Peyer's patch (tissue), 4 donors: ENCODE results near the gene TBX3. TPM values are rescaled to one million over a fixed set of nuclear protein-coding genes. Genes with fewer than 3 reads are reported as not detected.
"Not testable (repeated sequence)": the region's sequence is repeated elsewhere in the genome, so short reads cannot be mapped to it uniquely, and the experiment has no call there.

Experiments
- DNase-seq, 3 donors: peaks; one replicate each; pipeline ENCODE4 v3.0.0-alpha.2; 2017 to 2019
- H3K27ac ChIP-seq, 4 donors: fragments of 200-600 bp; sonication (generic); one replicate each; pipeline ENCODE4 v1.5.1; 2016 to 2019
- H3K27me3 ChIP-seq, 2 donors: fragments of 200-600 bp; sonication (generic); one replicate each; pipeline ENCODE4 v1.5.1; 2019
- H3K36me3 ChIP-seq, 3 donors: fragments of 200-600 bp; sonication (generic); one replicate each; pipeline ENCODE4 v1.5.1; 2016 to 2019
- H3K4me1 ChIP-seq, 4 donors: fragments of 200-600 bp; sonication (generic); one replicate each; pipeline ENCODE4 v1.5.1; 2016 to 2019
- H3K4me3 ChIP-seq, 4 donors: fragments of 200-600 bp; sonication (generic); 1 replicate in 3 of 4; 2 replicates in 1 of 4; pipeline ENCODE4 v1.5.1; 2016 to 2019; ENCODE audit warnings: mild to moderate bottlenecking in 1 of 4
- H3K9me3 ChIP-seq, 4 donors: fragments of 200-600 bp; sonication (generic); one replicate each; pipeline ENCODE4 v1.5.1; 2016 to 2019; ENCODE audit warnings: mild to moderate bottlenecking in 1 of 4
- CTCF ChIP-seq, 6 experiments: fragments of 450-650 bp in 4 of 6; fragments of 200-600 bp in 2 of 6; sonication (generic) in 1 of 6; IDR thresholded peaks; one replicate each; pipeline ENCODE4 v1.5.1; 2017 to 2019; ENCODE audit warnings: antibody characterized with exemption in 6 of 6, mild to moderate bottlenecking in 3 of 6, moderate library complexity in 1 of 6
- POLR2A ChIP-seq, 2 donors: fragments of 450-650 bp; IDR thresholded peaks; one replicate each; pipeline ENCODE4 v1.5.1; 2017; ENCODE audit warnings: antibody characterized with exemption in 2 of 2, mild to moderate bottlenecking in 2 of 2, moderate library complexity in 2 of 2
- total RNA-seq, 4 donors: library from RNA; depleted of rRNA; stranded (reverse); fragments of >200 nt; gene quantifications; one replicate each; pipeline ENCODE4 v1.1.0, GENCODE V29; 2016

The TBX3 gene
- 10 to 100 TPM; 50.3 to 90.0 (median 80.2) TPM for total RNA-seq

GRCh38 chr12:114684098-114684869, at the start of gene TBX3:
Gene TBX3, minus strand, starts transcription at chr12:114684175. Its CDS starts 975 bp downstream, at chr12:114683200.
- Histone ChIP-seq H3K27me3 (no peaks in the 10 kb centered on the region), H3K4me3 (peak within 1 kb of the TSS; percentile 26 to 81 (median 58)), H3K9me3 (peaks cover 0 to 4% (median 0%) of the 10 kb centered on the region in 4 donors), H3K27ac (peak within 1 kb of the TSS; percentile 66 to 91 (median 87)), H3K36me3 (peaks cover 0 to 3% (median 0%) of the 10 kb centered on the region in 3 donors), H3K4me1 (peaks cover 0 to 16% (median 1%) of the 10 kb centered on the region in 4 donors)
- peak; percentile 56 to 97 (median 96) for DNase-seq
- TF ChIP-seq CTCF (IDR thresholded peaks at IDR 0.05) (peak in 4 of 6 experiments; percentile 28 to 84 (median 76)), POLR2A (IDR thresholded peaks at IDR 0.05) (peak; percentile 94 to 98)

GRCh38 chr12:114732426-114733030, 48.6 kb upstream of the TBX3 start:
- H3K27me3 ChIP-seq: no peaks in the 10 kb centered on the region
- DNase-seq: no peak
- no peak overlapping the region for H3K4me3 ChIP-seq
- H3K36me3 ChIP-seq: no peaks in the 10 kb centered on the region
- TF ChIP-seq CTCF (IDR thresholded peaks at IDR 0.05) (no peak), POLR2A (IDR thresholded peaks at IDR 0.05) (no peak)
- no peaks in the 10 kb centered on the region for H3K9me3 ChIP-seq
- peaks cover 0 to 20% (median 0%) of the 10 kb centered on the region in 4 donors for H3K4me1 ChIP-seq
- no peak overlapping the region for H3K27ac ChIP-seq

GRCh38 chr12:114729731-114730130, 45.8 kb upstream of the TBX3 start:
- H3K9me3 ChIP-seq: no peaks in the 10 kb centered on the region
- no peaks in the 10 kb centered on the region for H3K36me3 ChIP-seq
- peaks cover 0 to 7% (median 0%) of the 10 kb centered on the region in 4 donors for H3K4me1 ChIP-seq
- no peak overlapping the region for H3K27ac ChIP-seq
- H3K27me3 ChIP-seq: no peaks in the 10 kb centered on the region
- H3K4me3 ChIP-seq: no peak overlapping the region
- DNase-seq: no peak
- TF ChIP-seq CTCF (IDR thresholded peaks at IDR 0.05) (no peak), POLR2A (IDR thresholded peaks at IDR 0.05) (no peak)

GRCh38 chr12:114726092-114726710, 42.2 kb upstream of the TBX3 start:
- peak in 1 of 3 donors; percentile 48 for DNase-seq
- H3K4me3 ChIP-seq: no peak overlapping the region
- no peak overlapping the region for H3K27ac ChIP-seq
- no peaks in the 10 kb centered on the region for H3K9me3 ChIP-seq
- no peaks in the 10 kb centered on the region for H3K4me1 ChIP-seq
- no peak for TF ChIP-seq POLR2A (IDR thresholded peaks at IDR 0.05)
- no peaks in the 10 kb centered on the region for H3K36me3 ChIP-seq
- no peaks in the 10 kb centered on the region for H3K27me3 ChIP-seq

GRCh38 chr12:114722176-114722575, 38.2 kb upstream of the TBX3 start:
- H3K9me3 ChIP-seq, H3K36me3 ChIP-seq, H3K4me3 ChIP-seq, H3K27me3 ChIP-seq, H3K27ac ChIP-seq, H3K4me1 ChIP-seq, DNase-seq: not testable (repeated sequence)

- no peak for TF ChIP-seq CTCF (IDR thresholded peaks at IDR 0.05)
- TF ChIP-seq POLR2A (IDR thresholded peaks at IDR 0.05): no peak
- no peak for DNase-seq
- Histone ChIP-seq H3K4me1 (no peaks in the 10 kb centered on the region), H3K4me3 (no peak overlapping the region), H3K27me3 (no peaks in the 10 kb centered on the region), H3K27ac (no peak overlapping the region), H3K9me3 (no peaks in the 10 kb centered on the region), H3K36me3 (no peaks in the 10 kb centered on the region)
Observed at GRCh38 chr12:114721266-114721665, 37.3 kb upstream of the TBX3 start.
